ENCODE measurements around the gene SIRPA. TPM values are rescaled to one million over a fixed set of nuclear protein-coding genes. Genes with fewer than 3 reads are reported as not detected.
A peak's percentile ranks its signal among the peaks of the same experiment; 100 is the strongest.

SIRPA gene
- total and polyA plus RNA-seq, 2 of the 8 experiments (the other 6 are each of a cell fraction or from before 2014, with no cell fraction given) = 3.9 to 4.3 TPM

GRCh38 chr20:1945134-1945618, 50.0 kb downstream of the SIRPA start:
- no peak overlapping the region for H2BK15ac ChIP-seq (ENCODE audit: low read length)
- no peaks in the 10 kb centered on the region for H3K36me3 ChIP-seq (ENCODE audit: control insufficient read depth in 2 of 4, insufficient read depth in 4 of 4, low read length in 3 of 4)
- H4K91ac ChIP-seq (replicated peaks; ENCODE audit: insufficient read length, low read length) = no peak overlapping the region
- H2BK12ac ChIP-seq (ENCODE audit: low read depth, low read length) = 0 out of 2 replicates have a peak overlapping the region, but pooled peaks have one; percentile 63
- DNase-seq (ENCODE audit: low read depth in 1 of 2, low spot score in 2 of 2) = no peak
- H3K56ac ChIP-seq (replicated peaks; ENCODE audit: insufficient read length, low read depth, low read length) = no peak overlapping the region
- no peak overlapping the region for H3K14ac ChIP-seq (ENCODE audit: insufficient read length)
- no peak overlapping the region for H3K4me2 ChIP-seq (ENCODE audit: insufficient read depth in 1 of 2, low read depth in 2 of 2, low read length in 2 of 2)
- H2BK5ac ChIP-seq (ENCODE audit: low read depth, low read length) = no peak overlapping the region
- H3K18ac ChIP-seq (ENCODE audit: extremely low read depth, low read length) = peak overlapping the region; percentile 24; the same call in 1 of the 2 replicates
- no peaks in the 10 kb centered on the region for H4K20me1 ChIP-seq (replicated peaks in 1 of 2; ENCODE audit: control insufficient read depth in 1 of 2, insufficient read depth in 2 of 2, low read length in 2 of 2)
- peaks cover 4% of the 10 kb centered on the region; the same call in 1 of the 2 replicates for H3K23me2 ChIP-seq (ENCODE audit: low read depth, low read length)
- CTCF ChIA-PET (ENCODE audit: partially characterized antibody) = interaction anchor here (0.6 to 1.4 kb wide), 3 partner anchors 48 to 143 kb away, joined by 3 to 5 read pairs (median 3); partner anchors contain the start of gene PDYN
- H3K27ac ChIP-seq (ENCODE audit: low read depth, low read length) = no peak overlapping the region
- peak overlapping the region; percentile 1; the same call in 1 of the 2 replicates for H2BK20ac ChIP-seq (ENCODE audit: low read length)
- no peaks in the 10 kb centered on the region for H3K79me2 ChIP-seq (ENCODE audit: control insufficient read depth in 1 of 2, insufficient read depth in 2 of 2, low read length in 2 of 2)
- no peak for TF ChIP-seq EP300 (IDR thresholded peaks at IDR 0.05; ENCODE audit: borderline replicate concordance in 1 of 2, low read depth in 2 of 2, low read length in 2 of 2)
- peak; percentile 65; the same call in 1 of the 2 replicates for TF ChIP-seq E2F6 (IDR thresholded peaks at IDR 0.05)
- H2AFZ ChIP-seq (ENCODE audit: low read length) = no peak overlapping the region
- H2BK120ac ChIP-seq (replicated peaks; ENCODE audit: low read depth, low read length) = no peak overlapping the region
- H3K27me3 ChIP-seq (replicated peaks in 1 of 4; ENCODE audit: control insufficient read depth in 3 of 4, extremely low read depth in 1 of 4, insufficient read depth in 3 of 4, low read length in 3 of 4) = peaks cover 0 to 31% (median 17%) of the 10 kb centered on the region in 4 experiments; a peak in 6 of 7 replicates
- POLR2A ChIA-PET (ENCODE audit: partially characterized antibody) = interaction anchor here (0.7 to 0.8 kb wide), 2 partner anchors 10 to 13 kb away, joined by 3 read pairs; no protein-coding TSS in a partner anchor
- H4K8ac ChIP-seq (ENCODE audit: extremely low read depth, insufficient read depth, low read length) = no peak overlapping the region
- WGBS, 2 experiments (ENCODE audit: extremely low coverage in 1 of 2, insufficient coverage in 1 of 2, insufficient read length in 1 of 2, insufficient replicate concordance in 2 of 2, low coverage in 1 of 2, low lambda C conversion rate in 2 of 2, missing lambda C conversion rate in 1 of 2) = 91% methylated on average over 9 of the region's 9 CpGs; no CpG with 5 or more reads in 1 of the 2 experiments
- H4K5ac ChIP-seq (ENCODE audit: insufficient read length, low read depth, low read length) = no peak overlapping the region
- H3K9ac ChIP-seq (replicated peaks in 1 of 4; ENCODE audit: extremely low read depth in 1 of 4, low read depth in 3 of 4, low read length in 3 of 4) = no peak overlapping the region
- no peaks in the 10 kb centered on the region for H3K79me1 ChIP-seq (ENCODE audit: low read depth, low read length)
- no peak overlapping the region for H3K4ac ChIP-seq (replicated peaks; ENCODE audit: insufficient read length, low read depth, low read length)
- H3K4me3 ChIP-seq (ENCODE audit: extremely low read depth in 1 of 4, insufficient read depth in 2 of 4, low read depth in 3 of 4, low read length in 4 of 4) = no peak overlapping the region
- H3K4me1 ChIP-seq (replicated peaks in 1 of 4; ENCODE audit: control insufficient read depth in 3 of 4, insufficient read depth in 4 of 4, low read length in 3 of 4) = peaks cover 2 to 22% (median 9%) of the 10 kb centered on the region in 4 experiments; a peak in 6 of 7 replicates
- H2AK5ac ChIP-seq (ENCODE audit: low read depth, low read length) = no peak overlapping the region
- no peak for FAIRE-seq
- H3K23ac ChIP-seq (ENCODE audit: insufficient read length) = no peak overlapping the region
- H3K9me3 ChIP-seq (ENCODE audit: insufficient read depth in 2 of 2, low read depth in 1 of 2, low read length in 1 of 2) = no peaks in the 10 kb centered on the region
